BLaER1 treated with 17β-estradiol and CSF1 and Interleukin-3, amounts not matched to agents 10 nM and 100 nM (cell line): ENCODE measurements around the gene MEIOSIN.

Experiments
- H3K27ac ChIP-seq, 11 experiments: shearing (Covaris generic); formaldehyde crosslinking; 2 replicates each; pipeline ENCODE4 v1.8.1; 2022
- H3K27me3 ChIP-seq, 11 experiments: shearing (Covaris generic); formaldehyde crosslinking; 2 replicates each; pipeline ENCODE4 v1.8.1; 2022
- H3K36me3 ChIP-seq, 11 experiments: shearing (Covaris generic); formaldehyde crosslinking; 2 replicates each; pipeline ENCODE4 v1.8.1; 2022
- H3K4me1 ChIP-seq, 10 experiments: shearing (Covaris generic); formaldehyde crosslinking; 2 replicates each; pipeline ENCODE4 v1.8.1; 2022
- H3K4me2 ChIP-seq, 11 experiments: shearing (Covaris generic); formaldehyde crosslinking; 2 replicates each; pipeline ENCODE4 v1.8.1; 2022
- H3K4me3 ChIP-seq, 10 experiments: shearing (Covaris generic); formaldehyde crosslinking; 2 replicates each; pipeline ENCODE4 v1.8.1; 2022
- H3K9ac ChIP-seq, 11 experiments: shearing (Covaris generic); formaldehyde crosslinking; 2 replicates each; pipeline ENCODE4 v1.8.1; 2022
- H3K9me3 ChIP-seq, 11 experiments: shearing (Covaris generic); formaldehyde crosslinking; replicated peaks in 1 of 11; 2 replicates each; pipeline ENCODE4 v1.8.1; 2022
- H4K20me1 ChIP-seq, 11 experiments: shearing (Covaris generic); formaldehyde crosslinking; 2 replicates each; pipeline ENCODE4 v1.8.1; 2022
- Cebpa-rat ChIP-seq, 11 experiments: shearing (Covaris generic); IDR thresholded peaks; 2 replicates each; pipeline ENCODE4 v1.8.1; 2022

Gene MEIOSIN

GRCh38 chr19:45766296-45766868 is 33.1 kb downstream of the MEIOSIN start:
- peaks cover 0 to 4% (median 0%) of the 10 kb centered on the region in 11 experiments; a peak in 2 of 22 replicates for H3K36me3 ChIP-seq
- H3K4me2 ChIP-seq, result peak overlapping the region in 5 of 11 experiments; percentile 87 to 100 (median 99); a peak in 4 of 22 replicates
- H4K20me1 ChIP-seq, result peaks cover 6 to 47% (median 7%) of the 10 kb centered on the region in 11 experiments; a peak in 20 of 22 replicates
- no peak overlapping the region for H3K9ac ChIP-seq
- H3K27me3 ChIP-seq, result peaks cover 14 to 27% (median 20%) of the 10 kb centered on the region in 11 experiments
- no peaks in the 10 kb centered on the region for H3K9me3 ChIP-seq
- H3K4me1 ChIP-seq, result peaks cover 9 to 74% (median 61%) of the 10 kb centered on the region in 10 experiments
- no peak overlapping the region for H3K27ac ChIP-seq
- no peak for TF ChIP-seq Cebpa-rat (IDR thresholded peaks at IDR 0.05)
- H3K4me3 ChIP-seq, result no peak overlapping the region

GRCh38 chr19:45766869-45767346 is 33.7 kb downstream of the MEIOSIN start:
- 0 out of 22 replicates have a peak overlapping the region, but pooled peaks of 1 of the 11 experiments have one; percentile 85 for H3K9ac ChIP-seq
- no peak overlapping the region for H3K4me3 ChIP-seq
- no peak overlapping the region for H3K27ac ChIP-seq

GRCh38 chr19:45767410-45767880 is 34.2 kb downstream of the MEIOSIN start:
- H3K27ac ChIP-seq, result no peak overlapping the region
- no peak for TF ChIP-seq Cebpa-rat (IDR thresholded peaks at IDR 0.05)
- H3K4me2 ChIP-seq, result peak overlapping the region; percentile 87 to 100 (median 99)
- peaks cover 14 to 38% (median 20%) of the 10 kb centered on the region in 11 experiments for H3K27me3 ChIP-seq
- H4K20me1 ChIP-seq, result peaks cover 16 to 57% (median 18%) of the 10 kb centered on the region in 11 experiments; a peak in 21 of 22 replicates
- H3K4me1 ChIP-seq, result peaks cover 9 to 74% (median 62%) of the 10 kb centered on the region in 10 experiments
- peak overlapping the region; percentile 69 to 83 (median 76) for H3K4me3 ChIP-seq
- no peaks in the 10 kb centered on the region for H3K9me3 ChIP-seq
- H3K9ac ChIP-seq, result peak overlapping the region in 7 of 11 experiments; percentile 76 to 85 (median 81); a peak in 12 of 22 replicates
- peaks cover 0 to 5% (median 0%) of the 10 kb centered on the region in 11 experiments; a peak in 2 of 22 replicates for H3K36me3 ChIP-seq

More at GRCh38 chr19:45766869-45767346, 33.7 kb downstream of the MEIOSIN start:
- peak overlapping the region in 9 of 11 experiments; percentile 5 to 100 (median 99); a peak in 12 of 22 replicates for H3K4me2 ChIP-seq
- H4K20me1 ChIP-seq, result peaks cover 12 to 52% (median 13%) of the 10 kb centered on the region in 11 experiments; a peak in 21 of 22 replicates
- peaks cover 14 to 33% (median 20%) of the 10 kb centered on the region in 11 experiments for H3K27me3 ChIP-seq
- peaks cover 0 to 5% (median 0%) of the 10 kb centered on the region in 11 experiments; a peak in 2 of 22 replicates for H3K36me3 ChIP-seq
- H3K4me1 ChIP-seq, result peaks cover 9 to 74% (median 62%) of the 10 kb centered on the region in 10 experiments
- no peaks in the 10 kb centered on the region for H3K9me3 ChIP-seq
- no peak for TF ChIP-seq Cebpa-rat (IDR thresholded peaks at IDR 0.05)

DNA sequence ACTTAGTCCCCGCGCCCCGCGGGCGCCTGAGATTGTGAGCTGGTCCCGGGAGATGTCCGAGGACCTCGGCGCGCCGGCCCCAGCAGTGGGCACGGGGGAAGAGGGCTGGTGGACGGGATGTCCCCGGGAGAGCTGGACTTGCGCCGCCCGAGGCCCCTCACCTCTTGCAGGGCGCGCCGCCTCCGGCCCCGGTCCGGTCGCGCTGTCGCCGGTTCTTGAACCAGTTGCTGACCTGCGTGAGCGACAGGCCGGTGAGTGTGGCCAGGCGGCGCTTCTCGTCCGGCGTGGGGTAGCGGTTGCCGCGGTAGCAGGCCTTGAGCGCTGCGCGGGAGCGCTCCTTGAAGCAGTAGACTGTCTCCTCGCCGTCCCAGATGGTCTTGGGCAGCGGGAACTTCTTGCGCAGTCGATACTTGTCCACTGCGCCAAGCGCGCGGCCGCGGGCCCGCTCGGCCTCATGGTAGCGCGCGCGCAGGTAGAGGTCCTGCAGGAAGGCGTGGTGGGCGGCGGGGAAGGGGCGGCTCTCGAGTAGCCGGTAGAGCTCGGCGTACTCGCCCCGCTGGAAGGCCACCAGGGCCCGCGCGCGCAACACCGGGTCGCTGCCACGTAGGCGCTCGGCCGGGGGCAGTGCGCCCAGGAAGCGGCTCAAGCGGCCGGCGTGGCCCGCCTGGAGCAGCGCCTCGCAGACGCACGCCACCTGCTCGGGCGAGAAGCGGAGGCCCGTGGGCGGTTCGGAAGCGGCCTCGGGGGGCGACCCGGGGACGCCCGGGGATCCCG is 34.8 kb downstream of the MEIOSIN start:
- H3K9me3 ChIP-seq, result no peaks in the 10 kb centered on the region
- peaks cover 0 to 11% (median 0%) of the 10 kb centered on the region in 11 experiments; a peak in 2 of 22 replicates for H3K36me3 ChIP-seq
- peak overlapping the region in 10 of 11 experiments; percentile 65 to 82 (median 74); a peak in 19 of 22 replicates for H3K27ac ChIP-seq
- TF ChIP-seq Cebpa-rat (IDR thresholded peaks at IDR 0.05), result no peak
- peaks cover 14 to 74% (median 62%) of the 10 kb centered on the region in 10 experiments for H3K4me1 ChIP-seq
- H4K20me1 ChIP-seq, result peaks cover 22 to 64% (median 24%) of the 10 kb centered on the region in 11 experiments; a peak in 21 of 22 replicates
- peaks cover 14 to 44% (median 20%) of the 10 kb centered on the region in 11 experiments for H3K27me3 ChIP-seq
- H3K9ac ChIP-seq, result peak overlapping the region; percentile 66 to 85 (median 77)
- peak overlapping the region; percentile 87 to 100 (median 99) for H3K4me2 ChIP-seq
- peak overlapping the region; percentile 69 to 83 (median 76) for H3K4me3 ChIP-seq

- Histone ChIP-seq H3K4me3 (peak overlapping the region; percentile 69 to 83 (median 76)), H3K27ac (peak overlapping the region; percentile 61 to 82 (median 74); a peak in 21 of 22 replicates), H3K9me3 (no peaks in the 10 kb centered on the region), H3K27me3 (peaks cover 14 to 50% (median 20%) of the 10 kb centered on the region in 11 experiments), H3K4me2 (peak overlapping the region; percentile 87 to 100 (median 99)), H3K36me3 (peaks cover 0 to 13% (median 0%) of the 10 kb centered on the region in 11 experiments; a peak in 2 of 22 replicates), H3K4me1 (peaks cover 15 to 74% (median 62%) of the 10 kb centered on the region in 10 experiments), H3K9ac (peak overlapping the region; percentile 66 to 85 (median 77)), H4K20me1 (peaks cover 22 to 66% (median 29%) of the 10 kb centered on the region in 11 experiments; a peak in 21 of 22 replicates)
- TF ChIP-seq Cebpa-rat (IDR thresholded peaks at IDR 0.05), result no peak
Observed at GRCh38 chr19:45768655-45768983, 35.4 kb downstream of the MEIOSIN start.

GRCh38 chr19:45768984-45769782 is 35.9 kb downstream of the MEIOSIN start, which contains the start of gene SIX5:
SIX5 (minus strand) TSS chr19:45769252; CDS start chr19:45768844, 408 bp downstream.
- peak in 2 of 11 experiments; percentile 19 to 36; a peak in 1 of 22 replicates for TF ChIP-seq Cebpa-rat (IDR thresholded peaks at IDR 0.05)
- H3K4me3 ChIP-seq, result peak within 1 kb of the TSS; percentile 69 to 83 (median 76)
- peaks cover 15 to 71% (median 57%) of the 10 kb centered on the region in 10 experiments for H3K4me1 ChIP-seq
- H3K36me3 ChIP-seq, result peaks cover 0 to 13% (median 0%) of the 10 kb centered on the region in 11 experiments; a peak in 2 of 22 replicates
- H3K4me2 ChIP-seq, result peak within 1 kb of the TSS; percentile 87 to 100 (median 99)
- peaks cover 14 to 55% (median 20%) of the 10 kb centered on the region in 11 experiments for H3K27me3 ChIP-seq
- peaks cover 22 to 68% (median 30%) of the 10 kb centered on the region in 11 experiments; a peak in 21 of 22 replicates for H4K20me1 ChIP-seq
- H3K9ac ChIP-seq, result peak within 1 kb of the TSS; percentile 66 to 85 (median 77)
- peak within 1 kb of the TSS; percentile 61 to 82 (median 74); a peak in 21 of 22 replicates for H3K27ac ChIP-seq
- no peaks in the 10 kb centered on the region for H3K9me3 ChIP-seq

GRCh38 chr19:45769821-45770191 is 36.6 kb downstream of the MEIOSIN start:
- peak overlapping the region in 10 of 11 experiments; percentile 1 to 75 (median 56); a peak in 19 of 22 replicates for H3K27ac ChIP-seq

More at GRCh38 chr19:45769821-45770191, 36.6 kb downstream of the MEIOSIN start:
- peak overlapping the region; percentile 69 to 83 (median 76) for H3K4me3 ChIP-seq
- H3K36me3 ChIP-seq, result peaks cover 0 to 16% (median 0%) of the 10 kb centered on the region in 11 experiments; a peak in 3 of 22 replicates
- no peaks in the 10 kb centered on the region for H3K9me3 ChIP-seq
- peak overlapping the region; percentile 57 to 77 (median 63); a peak in 20 of 22 replicates for H3K9ac ChIP-seq
- peaks cover 15 to 65% (median 53%) of the 10 kb centered on the region in 10 experiments for H3K4me1 ChIP-seq
- H4K20me1 ChIP-seq, result peaks cover 22 to 74% (median 30%) of the 10 kb centered on the region in 11 experiments; a peak in 21 of 22 replicates
- peaks cover 14 to 62% (median 20%) of the 10 kb centered on the region in 11 experiments for H3K27me3 ChIP-seq
- peak overlapping the region; percentile 87 to 100 (median 99) for H3K4me2 ChIP-seq
- no peak for TF ChIP-seq Cebpa-rat (IDR thresholded peaks at IDR 0.05)
